ENCODE data around the gene ZNF334.

ZNF334 gene

GRCh38 chr20:46547995-46548394, 34.6 kb upstream of the ZNF334 start:
- Histone ChIP-seq H3K36me3 (no peaks in the 10 kb centered on the region), H3K27me3 (peaks cover 0 to 36% of the 10 kb centered on the region in 2 donors), H3K4me1 (no peaks in the 10 kb centered on the region), H3K9me3 (no peaks in the 10 kb centered on the region), H3K4me3 (no peak overlapping the region), H3K27ac (no peak overlapping the region)
- intact Hi-C loops (cut with DNase I; ENCODE audit: low total_unique reads) = no loop called here
- DNase-seq = no peak
- no peak for TF ChIP-seq CTCF (IDR thresholded peaks at IDR 0.05)

GRCh38 chr20:46546936-46547335, 33.6 kb upstream of the ZNF334 start:
- no peaks in the 10 kb centered on the region for H3K36me3 ChIP-seq
- H3K9me3 ChIP-seq = no peaks in the 10 kb centered on the region
- no peak for DNase-seq
- H3K4me3 ChIP-seq = no peak overlapping the region
- H3K4me1 ChIP-seq = no peaks in the 10 kb centered on the region
- intact Hi-C loops (cut with DNase I; ENCODE audit: low total_unique reads) = no loop called here
- H3K27ac ChIP-seq = no peak overlapping the region
- H3K27me3 ChIP-seq = peaks cover 0 to 44% of the 10 kb centered on the region in 2 donors
- no peak for TF ChIP-seq CTCF (IDR thresholded peaks at IDR 0.05)

- H3K36me3 ChIP-seq = no peaks in the 10 kb centered on the region
- H3K9me3 ChIP-seq = no peaks in the 10 kb centered on the region
- intact Hi-C loops (cut with DNase I; ENCODE audit: low total_unique reads) = no loop called here
- TF ChIP-seq CTCF (IDR thresholded peaks at IDR 0.05) = no peak
- no peak overlapping the region for H3K27ac ChIP-seq
- peaks cover 0 to 50% of the 10 kb centered on the region in 2 donors for H3K27me3 ChIP-seq
- no peak for DNase-seq
- H3K4me3 ChIP-seq = no peak overlapping the region
- H3K4me1 ChIP-seq = no peaks in the 10 kb centered on the region
Observed at GRCh38 chr20:46546298-46546697, 32.9 kb upstream of the ZNF334 start.

GRCh38 chr20:46545827-46546138, 32.4 kb upstream of the ZNF334 start:
- no peak overlapping the region for H3K4me3 ChIP-seq
- H3K36me3 ChIP-seq = no peaks in the 10 kb centered on the region
- peaks cover 0 to 53% of the 10 kb centered on the region in 2 donors for H3K27me3 ChIP-seq
- no peak overlapping the region for H3K27ac ChIP-seq
- intact Hi-C loops (cut with DNase I; ENCODE audit: low total_unique reads) = no loop called here
- H3K9me3 ChIP-seq = no peaks in the 10 kb centered on the region
- DNase-seq = no peak
- no peak for TF ChIP-seq CTCF (IDR thresholded peaks at IDR 0.05)
- no peaks in the 10 kb centered on the region for H3K4me1 ChIP-seq

GRCh38 chr20:46545077-46545826, 31.9 kb upstream of the ZNF334 start:
- Histone ChIP-seq H3K4me3 (no peak overlapping the region), H3K4me1 (no peaks in the 10 kb centered on the region), H3K27me3 (peaks cover 0 to 49% of the 10 kb centered on the region in 2 donors), H3K9me3 (no peaks in the 10 kb centered on the region), H3K36me3 (no peaks in the 10 kb centered on the region), H3K27ac (no peak overlapping the region)
- intact Hi-C loops (cut with DNase I; ENCODE audit: low total_unique reads) = no loop called here
- DNase-seq = no peak
- no peak for TF ChIP-seq CTCF (IDR thresholded peaks at IDR 0.05)

GRCh38 chr20:46544576-46544975, 31.2 kb upstream of the ZNF334 start:
- intact Hi-C loops (cut with DNase I; ENCODE audit: low total_unique reads) = no loop called here

More at GRCh38 chr20:46544576-46544975, 31.2 kb upstream of the ZNF334 start:
- TF ChIP-seq CTCF (IDR thresholded peaks at IDR 0.05) = no peak
- no peaks in the 10 kb centered on the region for H3K4me1 ChIP-seq
- H3K36me3 ChIP-seq = no peaks in the 10 kb centered on the region
- no peak overlapping the region for H3K4me3 ChIP-seq
- H3K27me3 ChIP-seq = peaks cover 0 to 45% of the 10 kb centered on the region in 2 donors
- no peak for DNase-seq
- H3K9me3 ChIP-seq = no peaks in the 10 kb centered on the region
- no peak overlapping the region for H3K27ac ChIP-seq
